HG03108 (cell line): ENCODE measurements around the gene IGFBP7.

Experiments used
- ATAC-seq: cut with Tn5 transposase; IDR thresholded peaks from one replicate; pipeline ENCODE4 v1.9.1; 2021; ENCODE audit warnings: moderate library complexity; ENCODE audit not compliant: unreplicated experiment

The IGFBP7 gene

DNA sequence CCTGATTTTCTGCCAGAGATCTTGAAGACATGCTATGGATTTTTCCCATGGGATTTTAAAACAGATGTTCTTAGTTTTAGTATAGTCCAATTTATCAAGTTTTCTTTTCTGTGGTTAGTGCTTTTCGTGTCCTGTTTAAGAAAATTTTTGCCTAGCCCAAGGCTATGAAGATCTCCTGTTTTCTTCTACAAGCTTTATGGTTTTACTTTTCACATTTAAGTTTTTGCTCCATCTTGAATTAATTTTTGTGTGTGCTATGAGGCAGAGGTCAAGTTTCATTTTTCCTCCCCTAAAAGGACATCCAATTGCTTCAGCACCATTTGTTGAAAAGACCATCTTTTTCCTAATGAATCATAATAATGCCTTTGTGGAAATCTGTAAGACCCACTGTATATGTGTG, 65.9 kb downstream of the IGFBP7 start:
- ATAC-seq, result no peak

DNA sequence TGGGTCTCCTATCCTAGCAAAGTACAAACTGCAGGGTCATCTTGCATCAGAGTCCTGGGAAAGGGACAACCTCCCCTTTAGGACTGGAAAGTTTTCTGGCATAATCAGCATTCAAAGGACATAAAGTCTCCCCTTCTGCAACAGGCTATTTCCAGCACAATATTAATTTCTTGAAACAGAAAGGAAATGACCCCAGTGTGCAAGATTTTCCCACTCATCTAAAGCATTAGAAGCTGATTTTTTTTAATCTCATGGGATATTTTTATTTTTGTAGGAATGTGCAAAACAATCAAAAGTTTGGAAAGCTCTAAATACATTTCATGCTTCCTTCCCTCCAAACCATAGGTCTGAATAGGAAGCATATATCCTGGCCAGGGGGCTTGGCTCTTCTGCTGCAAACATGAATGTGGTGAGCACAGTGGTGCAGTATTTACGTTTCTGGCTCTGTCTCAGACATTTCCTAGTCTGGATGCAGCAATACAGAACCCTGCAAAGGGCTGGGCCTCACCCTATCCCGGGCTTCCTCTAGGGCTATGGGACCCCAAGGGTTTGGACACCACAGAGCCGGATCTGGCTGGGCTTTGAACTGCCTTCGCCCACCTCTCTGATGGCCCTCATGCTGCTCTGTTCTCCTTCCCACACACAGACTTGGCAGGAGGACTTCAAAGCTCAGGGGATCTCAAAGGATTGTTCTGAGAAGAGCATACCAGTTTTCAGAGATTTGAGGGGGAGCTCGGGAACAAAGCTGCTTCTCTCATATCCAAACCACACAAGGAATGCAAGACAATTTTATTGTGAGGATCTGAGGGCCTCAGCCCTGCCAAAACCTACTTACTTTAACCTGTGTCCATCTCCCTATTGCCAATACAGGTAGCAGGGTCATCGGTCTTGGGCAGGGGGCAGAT, 66.6 kb downstream of the IGFBP7 start:
- ATAC-seq, result no peak

DNA sequence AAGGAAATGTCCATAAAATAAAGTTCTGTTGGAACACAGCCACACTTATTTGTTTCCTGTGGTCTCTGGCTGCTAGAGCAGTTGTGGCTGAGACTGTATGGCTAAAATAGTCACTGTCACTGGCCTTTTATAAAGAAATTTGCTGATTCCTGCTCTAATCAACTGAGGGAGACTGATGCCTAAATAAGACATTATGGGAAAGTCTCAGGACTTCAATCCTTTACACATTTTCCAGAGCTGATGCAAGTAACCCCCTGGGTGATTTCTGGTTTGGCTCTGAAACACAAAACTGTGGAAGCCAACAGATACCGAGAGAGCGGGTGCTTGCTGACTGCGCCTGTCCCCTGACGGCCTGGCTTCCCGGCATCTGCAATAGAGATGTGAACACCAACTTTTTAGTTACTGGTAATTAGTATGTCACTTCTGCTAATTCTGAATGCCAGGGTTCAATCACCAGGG, 67.4 kb downstream of the IGFBP7 start:
- no peak for ATAC-seq

DNA sequence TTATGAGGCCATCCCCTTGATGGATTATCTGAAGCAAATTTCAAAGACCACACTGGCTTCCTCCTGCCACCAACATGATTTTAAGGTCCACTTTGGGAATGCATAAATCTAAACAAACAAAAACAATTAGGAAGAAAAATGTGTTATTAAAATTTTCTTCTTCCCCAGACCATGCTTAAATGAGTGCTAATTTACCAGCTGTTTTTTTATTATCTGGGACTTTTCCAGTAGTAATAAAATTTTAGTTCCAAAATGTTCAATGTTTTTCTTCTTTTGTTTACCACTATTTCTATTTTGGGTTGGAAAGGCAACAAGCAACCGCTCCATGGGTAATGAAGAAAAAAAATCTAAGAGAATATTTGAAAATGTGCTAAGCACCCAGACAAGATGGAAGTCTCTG, 69.2 kb downstream of the IGFBP7 start:
- ATAC-seq, result no peak

DNA sequence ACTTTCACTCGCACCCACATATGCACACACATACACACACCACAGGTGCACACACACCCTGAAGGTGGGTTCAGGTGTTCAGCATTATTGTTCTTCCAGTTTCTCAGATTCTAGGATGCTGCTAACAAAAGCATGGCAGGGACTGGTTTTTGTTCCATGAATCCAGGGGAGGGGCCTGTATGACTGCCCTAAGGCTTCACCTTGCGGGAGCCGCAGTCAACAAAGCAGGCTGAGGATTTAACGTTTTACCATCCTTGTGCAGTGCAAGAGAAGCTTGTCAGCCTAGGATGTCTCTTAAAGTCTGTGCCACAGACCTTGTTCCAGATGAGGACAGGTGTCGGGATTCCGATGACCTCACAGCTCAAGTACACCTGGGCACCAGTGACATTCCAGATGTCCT, 69.7 kb downstream of the IGFBP7 start:
- ATAC-seq, result no peak

- no peak for ATAC-seq
Observed at GRCh38 chr4:57039345-57039744, 70.8 kb downstream of the IGFBP7 start.

DNA sequence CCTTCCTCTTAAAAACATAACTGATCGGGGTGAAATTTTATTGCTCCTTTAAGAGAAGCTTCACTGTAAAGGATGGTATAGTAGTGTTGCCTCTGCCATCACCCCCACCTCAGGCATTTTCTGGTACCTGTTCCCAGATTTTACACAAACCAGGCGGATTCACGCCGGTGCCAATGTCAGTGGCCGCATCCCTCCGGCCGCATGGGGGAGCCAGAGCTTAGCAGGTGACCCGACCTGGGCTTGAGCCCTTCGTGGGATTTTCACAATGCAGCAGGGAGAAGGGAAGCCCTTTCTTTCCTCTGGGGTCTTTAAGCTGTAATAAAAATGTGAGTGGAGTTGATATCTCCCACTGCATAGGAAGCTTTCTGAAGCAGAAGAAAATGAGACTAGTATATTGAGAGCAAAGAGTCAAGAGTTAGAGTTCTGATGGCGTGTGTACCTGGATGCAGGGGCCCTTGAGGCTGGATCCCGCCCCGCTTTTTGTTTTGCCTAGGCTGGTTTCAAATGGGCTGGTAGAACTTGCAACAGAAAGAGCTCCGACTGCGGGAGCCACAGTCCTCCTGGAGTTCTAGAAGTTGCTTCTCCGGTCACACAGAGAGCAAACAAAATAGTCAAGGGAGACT, 72.1 kb downstream of the IGFBP7 start:
- no peak for ATAC-seq

DNA sequence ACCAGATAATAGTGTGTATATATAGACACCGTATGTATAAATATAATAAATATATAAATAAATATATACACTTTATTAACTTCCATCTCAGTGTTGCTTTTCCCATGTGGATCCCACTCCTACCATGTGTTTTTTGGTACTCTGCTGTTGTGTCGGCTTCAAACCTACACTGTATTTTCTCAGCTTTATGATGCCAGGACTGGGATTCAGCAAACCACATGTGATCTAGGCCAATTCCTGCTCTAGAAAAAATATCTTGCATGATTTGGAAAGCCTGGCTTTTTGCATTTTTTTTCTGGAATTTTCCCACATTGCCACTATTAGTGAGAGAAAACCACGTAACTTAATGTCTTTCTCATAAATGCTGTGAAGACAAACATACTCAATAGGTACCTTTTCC, 75.7 kb downstream of the IGFBP7 start:
- no peak for ATAC-seq

- no peak for ATAC-seq
Observed at GRCh38 chr4:57023104-57023503, 87.1 kb downstream of the IGFBP7 start.

GRCh38 chr4:57020467-57021101, 89.6 kb downstream of the IGFBP7 start:
- ATAC-seq, result no peak

- no peak for ATAC-seq
Observed at GRCh38 chr4:57018980-57019379, 91.2 kb downstream of the IGFBP7 start.

DNA sequence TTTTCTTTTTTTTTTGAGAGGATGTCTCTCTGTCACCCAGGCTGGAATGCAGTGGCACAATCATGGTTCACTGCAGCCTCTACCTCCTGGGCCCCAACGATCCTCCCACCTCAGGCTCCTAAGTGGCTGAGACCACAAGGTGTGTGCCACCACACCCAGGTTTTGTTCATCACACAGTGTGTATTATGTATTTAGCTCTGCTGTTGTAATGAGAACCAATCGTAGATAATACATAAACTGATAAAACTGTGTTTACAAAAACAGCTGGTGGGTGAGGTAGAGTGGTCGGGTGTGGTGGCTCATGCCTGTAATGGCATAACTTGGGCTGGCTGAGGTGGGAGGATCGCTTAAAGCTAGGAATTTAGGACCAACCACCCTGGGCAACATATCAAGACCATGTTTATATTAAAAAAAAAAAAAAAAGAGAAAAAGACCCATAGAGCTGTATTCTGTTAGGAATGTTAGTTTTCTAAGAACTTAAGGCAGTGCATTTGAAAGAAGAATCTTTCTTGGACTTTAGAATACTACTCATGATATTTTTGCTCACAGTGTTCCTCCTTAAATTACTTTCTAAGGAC, 96.6 kb downstream of the IGFBP7 start:
- ATAC-seq, result no peak

DNA sequence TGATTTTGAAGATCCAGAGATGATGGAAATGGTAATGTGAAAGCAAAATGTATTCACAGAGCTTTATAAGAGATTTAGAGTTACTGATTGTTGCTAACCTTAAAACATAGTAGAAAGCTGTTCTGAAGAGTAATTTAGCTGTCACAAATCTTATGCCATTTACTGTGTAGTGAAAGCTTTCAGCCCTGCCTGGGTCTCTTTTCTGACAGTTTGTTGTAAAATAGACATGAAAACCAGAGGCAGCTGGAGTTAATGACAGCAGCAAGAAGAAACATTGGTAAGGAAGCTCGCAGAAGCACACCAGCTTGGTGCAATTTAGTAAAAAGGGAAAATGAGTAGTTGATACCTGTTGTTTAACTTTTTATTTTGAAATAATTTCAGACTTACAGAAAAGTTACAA, 110.4 kb downstream of the IGFBP7 start:
- ATAC-seq, result no peak

DNA sequence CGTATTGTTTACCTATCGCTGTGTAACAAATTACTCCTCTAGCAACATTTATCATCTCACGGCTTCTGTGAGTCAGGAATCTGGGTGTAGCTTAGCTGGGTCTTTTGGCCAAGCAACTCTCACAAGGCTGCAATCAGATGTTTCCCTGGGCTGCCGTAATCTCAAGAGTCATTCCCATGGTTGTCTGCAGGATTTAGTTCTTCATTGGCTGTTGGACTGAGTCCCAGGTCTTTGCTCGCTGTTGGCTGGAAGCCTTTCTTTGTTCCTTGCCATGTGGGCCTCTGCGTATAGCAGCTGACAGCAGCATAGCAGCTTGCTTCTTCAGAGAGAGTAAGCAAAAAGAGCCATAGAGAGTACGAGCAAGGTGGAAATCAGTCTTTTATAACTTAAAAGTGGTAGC, 114.7 kb downstream of the IGFBP7 start:
- ATAC-seq, result no peak

DNA sequence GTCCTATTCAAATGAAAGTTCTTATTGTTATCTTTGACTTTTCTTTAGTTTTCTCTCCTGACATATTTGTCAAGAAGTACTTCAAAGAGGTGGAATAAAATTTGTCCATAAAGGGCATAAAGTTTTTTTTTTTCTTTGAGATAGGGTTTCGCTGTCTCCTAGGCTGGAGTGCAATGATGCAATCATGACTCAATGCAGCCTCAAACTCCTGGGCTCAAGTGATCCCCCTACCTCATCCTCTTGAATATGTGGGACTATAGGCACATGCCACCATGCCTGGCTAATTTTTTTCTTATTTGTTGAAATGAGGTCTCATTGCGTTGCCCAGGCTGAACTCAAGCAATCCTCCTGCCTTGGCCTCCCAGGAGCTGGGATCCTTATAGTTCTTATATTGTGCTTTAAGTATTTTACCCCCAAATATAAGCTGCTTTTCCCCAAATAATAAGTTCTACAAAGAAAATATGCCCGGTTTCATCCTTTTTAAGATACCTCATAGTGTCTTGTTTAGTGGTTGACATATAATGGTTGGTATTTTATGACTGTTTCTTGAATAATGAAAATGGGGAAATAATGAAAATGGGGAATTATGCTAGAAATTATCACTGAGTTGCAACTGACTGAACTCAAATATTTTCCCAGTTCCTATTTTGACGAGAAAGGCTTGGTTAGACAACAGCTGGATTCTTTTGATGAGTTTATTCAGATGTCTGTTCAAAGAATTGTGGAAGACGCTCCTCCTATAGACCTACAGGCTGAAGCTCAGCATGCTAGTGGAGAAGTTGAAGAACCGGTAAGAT, 119.9 kb downstream of the IGFBP7 start:
- no peak for ATAC-seq

DNA sequence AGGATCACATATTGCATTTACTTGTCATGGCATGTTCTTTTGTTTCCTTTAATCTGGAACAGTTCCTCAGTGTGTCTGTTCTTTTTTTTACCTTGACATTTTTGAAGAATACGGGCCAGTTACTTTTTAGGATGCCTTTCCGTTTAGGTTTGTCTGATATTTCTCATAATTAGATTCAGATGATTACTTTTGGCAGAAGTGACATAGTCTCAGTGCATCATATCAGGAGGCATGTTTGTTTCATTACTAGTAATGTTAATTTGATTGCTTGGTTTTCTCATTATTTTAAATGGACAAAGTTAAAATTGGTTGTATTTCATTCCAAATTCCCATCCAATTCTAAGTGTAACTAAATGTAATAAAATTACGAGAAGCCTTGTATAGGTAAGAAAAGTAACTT, 123.2 kb downstream of the IGFBP7 start:
- no peak for ATAC-seq

- ATAC-seq, result no peak
Observed at GRCh38 chr4:56986192-56986591, 124.0 kb downstream of the IGFBP7 start.

GRCh38 chr4:56981795-56982201, 128.4 kb downstream of the IGFBP7 start:
- no peak for ATAC-seq
